HCT116 (cell line): Measurements from ENCODE around the gene PXYLP1. TPM values are rescaled to one million over a fixed set of nuclear protein-coding genes. Genes with fewer than 3 reads are reported as not detected.

Source experiments
- ATAC-seq: fragments of 200-7000 bp; cut with Tn5 transposase; 2 replicates; pipeline ENCODE4 v1.9.1; 2020; ENCODE audit warnings: mild to moderate bottlenecking, moderate library complexity
- BruUV-seq: library from RNA; stranded (reverse); fragments of 400-500 nt; replicated peaks from 2 replicates; lab custom pipeline; 2021; lab: Mats Ljungman, UMichigan
- CTCF ChIA-PET: fragments of 300-600 bp; sonication (Branson Sonifier 250); formaldehyde crosslinking; loops from one replicate; lab custom pipeline; 2021; ENCODE audit warnings: antibody characterized with exemption; lab: Charles Lee
- POLR2A ChIA-PET: fragments of 300-600, 350-600 bp; sonication (Branson Sonifier 250); formaldehyde crosslinking; loops from one replicate; lab custom pipeline; 2021; ENCODE audit warnings: antibody characterized with exemption; lab: Charles Lee
- RAD21 ChIA-PET, 2 experiments: fragments of 300-600 bp; sonication (Branson Sonifier 250); formaldehyde crosslinking; loops; one replicate each; lab custom pipeline; 2023; ENCODE audit warnings: low total read pairs in 2 of 2; ENCODE audit not compliant: uncharacterized antibody in 2 of 2, unreplicated experiment in 2 of 2, low non-redundant PET in 1 of 2; lab: Charles Lee
- DNase-seq: peaks from one replicate; pipeline ENCODE4 v3.0.0-alpha.2; 2010; ENCODE audit warnings: low read depth, low spot score
- H2AFZ ChIP-seq: fragments of 200-600 bp; shearing (Covaris generic), sonication (generic); 2 replicates; pipeline ENCODE4 v1.6.1; 2017; ENCODE audit warnings: low read depth, mixed run types, mixed read lengths, antibody characterized with exemption, low read length; ENCODE audit not compliant: poor library complexity, severe bottlenecking
- H3K27ac ChIP-seq: 2 replicates; pipeline ENCODE4 v1.5.1; 2012; ENCODE audit warnings: low read depth, low read length
- H3K27me3 ChIP-seq: fragments of 200-600 bp; sonication (generic); 2 replicates; pipeline ENCODE4 v1.6.1; 2016; ENCODE audit warnings: mixed run types, low read length, mixed read lengths; ENCODE audit not compliant: insufficient read depth
- H3K36me3 ChIP-seq, 2 experiments: fragments of 200-500 bp in 1 of 2; fragments of 200-600 bp in 1 of 2; sonication (Bioruptor generic) in 1 of 2; sonication (generic) in 1 of 2; 2 replicates each; pipeline versions ENCODE4 v1.5.1 to v1.6.1; 2014 to 2016; ENCODE audit warnings: low read length in 2 of 2, inconsistent platforms in 1 of 2, mixed read lengths in 1 of 2, mixed run types in 1 of 2; ENCODE audit not compliant: insufficient read depth in 2 of 2, control insufficient read depth in 1 of 2
- H3K4me1 ChIP-seq, 2 experiments: fragments of 200-600 bp in 1 of 2; sonication (generic) in 1 of 2; 2 replicates each; pipeline versions ENCODE4 v1.5.1 to v1.6.1; 2012 to 2017; ENCODE audit warnings: low read length in 2 of 2, inconsistent platforms in 1 of 2, mild to moderate bottlenecking in 1 of 2, mixed read lengths in 1 of 2, mixed run types in 1 of 2, moderate library complexity in 1 of 2; ENCODE audit not compliant: insufficient read depth in 2 of 2, control insufficient read depth in 1 of 2
- H3K4me2 ChIP-seq: fragments of 200-600 bp; sonication (generic); 2 replicates; pipeline ENCODE4 v1.6.1; 2017; ENCODE audit warnings: mixed run types, low read length, mixed read lengths
- H3K4me3 ChIP-seq, 2 experiments: fragments of 200-600 bp in 1 of 2; sonication (generic) in 1 of 2; replicated peaks in 1 of 2; 2 replicates each; pipeline ENCODE4 v1.5.1; 2011 to 2016; ENCODE audit warnings: low read length in 2 of 2, control low read depth in 1 of 2, low read depth in 1 of 2, mild to moderate bottlenecking in 1 of 2, mixed read lengths in 1 of 2, mixed run types in 1 of 2
- H3K79me2 ChIP-seq: fragments of 200-600 bp; sonication (generic); 2 replicates; pipeline ENCODE4 v1.6.1; 2017; ENCODE audit warnings: mild to moderate bottlenecking, mixed run types, low read length, moderate library complexity, mixed read lengths; ENCODE audit not compliant: insufficient read depth
- H3K9ac ChIP-seq: fragments of 200-600 bp; sonication (generic); 2 replicates; pipeline ENCODE4 v1.6.1; 2016; ENCODE audit warnings: low read length, mixed read lengths
- H3K9me2 ChIP-seq: fragments of 200-600 bp; sonication (generic), shearing (Covaris generic); 2 replicates; pipeline ENCODE4 v1.6.1; 2017; ENCODE audit warnings: mixed run types, mild to moderate bottlenecking, moderate library complexity; ENCODE audit not compliant: insufficient read depth
- H3K9me3 ChIP-seq, 2 experiments: fragments of 200-500 bp in 1 of 2; fragments of 200-600 bp in 1 of 2; sonication (Bioruptor generic) in 1 of 2; sonication (generic) in 1 of 2; 2 replicates each; pipeline ENCODE4 v1.6.1; 2014 to 2017; ENCODE audit warnings: low read length in 2 of 2, mixed read lengths in 2 of 2, inconsistent platforms in 1 of 2, low read depth in 1 of 2, mild to moderate bottlenecking in 1 of 2, mixed run types in 1 of 2, moderate library complexity in 1 of 2; ENCODE audit not compliant: control insufficient read depth in 1 of 2, insufficient read depth in 1 of 2
- H4K20me1 ChIP-seq: fragments of 200-600 bp; sonication (generic), shearing (Covaris generic); 2 replicates; pipeline ENCODE4 v1.6.1; 2017; ENCODE audit warnings: mixed run types, mild to moderate bottlenecking, moderate library complexity; ENCODE audit not compliant: insufficient read depth
- EZH2phosphoT487 ChIP-seq: fragments of 200-600 bp; IDR thresholded peaks from 2 replicates; pipeline ENCODE4 v1.6.1; 2018; ENCODE audit warnings: antibody characterized with exemption, borderline replicate concordance
- FOSL1 ChIP-seq: IDR thresholded peaks from 2 replicates; pipeline ENCODE4 v1.6.1; 2012; ENCODE audit warnings: low read depth
- JUND ChIP-seq: IDR thresholded peaks from 2 replicates; pipeline ENCODE4 v1.6.1; 2012
- POLR2AphosphoS5 ChIP-seq: IDR thresholded peaks from 2 replicates; pipeline ENCODE4 v1.6.1; 2011; ENCODE audit warnings: mild to moderate bottlenecking, low read depth, low read length, moderate library complexity
- RAD21 ChIP-seq: IDR thresholded peaks from 2 replicates; pipeline ENCODE4 v1.6.1; 2012; ENCODE audit warnings: low read depth, mild to moderate bottlenecking
- SIN3A ChIP-seq: IDR thresholded peaks from 2 replicates; pipeline ENCODE4 v1.6.1; 2012; ENCODE audit warnings: low read depth
- ZFX ChIP-seq: fragments of 450-650 bp; IDR thresholded peaks from 2 replicates; pipeline ENCODE4 v1.6.1; 2017
- ZNF274 ChIP-seq: fragments of 200-500 bp; sonication (Bioruptor generic); IDR thresholded peaks from 2 replicates; pipeline ENCODE4 v1.6.1; 2014; ENCODE audit warnings: mild to moderate bottlenecking, low read depth, low read length, inconsistent platforms
- intact Hi-C: fragments of 100-400 bp; cut with micrococcal nuclease; formaldehyde crosslinking; loops from 2 replicates; pipeline ENCODE4 v1.10.0; 2022
- total RNA-seq: library from RNA; stranded (reverse); gene quantifications from one replicate; pipeline ENCODE4 v1.2.1, GENCODE V29; 2021; ENCODE audit not compliant: unreplicated experiment
- TF ChIP-seq, protein P1 (sequence below): IDR thresholded peaks from 2 replicates; pipeline ENCODE4 v1.6.1; 2012
- TF ChIP-seq, protein P2 (sequence below): IDR thresholded peaks from 2 replicates; pipeline ENCODE4 v1.6.1; 2012
- TF ChIP-seq, protein P3 (sequence below): IDR thresholded peaks from 2 replicates; pipeline ENCODE4 v1.6.1; 2011; ENCODE audit warnings: mild to moderate bottlenecking, low read length, moderate library complexity; ENCODE audit not compliant: insufficient replicate concordance; ENCODE audit errors: extremely low read depth

PXYLP1 gene
- total RNA-seq, 1 experiment from 2014 or later, result 15.3 TPM

DNA sequence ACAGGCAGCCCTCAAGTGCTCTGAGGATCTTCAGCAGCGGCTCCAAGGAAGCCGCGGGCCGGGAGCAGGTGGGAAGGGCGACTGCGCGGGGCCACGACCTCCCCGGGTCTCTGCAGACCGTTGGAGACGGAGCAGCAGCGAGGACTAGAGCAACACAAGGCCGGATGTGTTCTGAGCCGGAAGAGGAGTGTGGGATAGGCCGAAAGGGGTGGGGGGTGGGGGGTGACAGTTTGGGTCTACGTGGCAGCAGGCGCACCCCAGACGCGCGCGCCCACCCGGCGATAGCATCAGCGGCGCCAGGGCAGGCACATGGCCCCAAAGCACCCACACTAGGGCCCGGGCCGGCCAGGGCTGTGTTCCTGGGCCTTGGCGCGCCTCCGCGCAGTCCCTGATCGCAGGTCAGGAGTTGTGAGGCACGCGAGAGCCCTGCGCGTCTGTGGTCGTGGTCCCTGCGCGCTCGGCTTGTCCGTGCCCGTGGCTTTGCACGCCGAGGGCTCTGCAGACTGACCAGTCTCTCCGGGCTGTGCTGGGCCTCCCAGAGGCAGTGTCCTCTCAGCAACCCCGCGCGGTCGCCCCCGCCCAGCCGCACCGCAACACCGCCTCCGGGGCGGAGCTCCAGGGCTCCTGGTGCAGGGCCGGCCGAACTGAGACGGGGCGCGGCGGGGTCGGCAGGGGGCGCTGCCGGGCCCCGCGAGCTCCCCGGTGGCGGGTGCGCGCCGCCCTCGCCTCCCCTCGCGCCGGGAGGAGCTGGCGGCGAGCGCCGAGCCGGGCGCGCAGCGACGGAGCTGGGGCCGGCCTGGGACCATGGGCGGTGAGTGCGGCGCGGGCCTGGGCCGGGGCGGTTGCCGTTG is at the start of gene PXYLP1 (continued):
- TF ChIP-seq POLR2AphosphoS5 (peak; percentile 74), FOSL1 (no peak), EZH2phosphoT487 (no peak), ZNF274 (no peak), JUND (no peak), ZFX (0 out of 2 replicates have a peak, but pooled peaks have one; percentile 36)
- TF ChIP-seq, protein P1, sequence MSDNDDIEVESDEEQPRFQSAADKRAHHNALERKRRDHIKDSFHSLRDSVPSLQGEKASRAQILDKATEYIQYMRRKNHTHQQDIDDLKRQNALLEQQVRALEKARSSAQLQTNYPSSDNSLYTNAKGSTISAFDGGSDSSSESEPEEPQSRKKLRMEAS, result peak; percentile 32; the same call in 1 of the 2 replicates
- TF ChIP-seq, protein P2, sequence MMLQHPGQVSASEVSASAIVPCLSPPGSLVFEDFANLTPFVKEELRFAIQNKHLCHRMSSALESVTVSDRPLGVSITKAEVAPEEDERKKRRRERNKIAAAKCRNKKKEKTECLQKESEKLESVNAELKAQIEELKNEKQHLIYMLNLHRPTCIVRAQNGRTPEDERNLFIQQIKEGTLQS, result no peak

DNA sequence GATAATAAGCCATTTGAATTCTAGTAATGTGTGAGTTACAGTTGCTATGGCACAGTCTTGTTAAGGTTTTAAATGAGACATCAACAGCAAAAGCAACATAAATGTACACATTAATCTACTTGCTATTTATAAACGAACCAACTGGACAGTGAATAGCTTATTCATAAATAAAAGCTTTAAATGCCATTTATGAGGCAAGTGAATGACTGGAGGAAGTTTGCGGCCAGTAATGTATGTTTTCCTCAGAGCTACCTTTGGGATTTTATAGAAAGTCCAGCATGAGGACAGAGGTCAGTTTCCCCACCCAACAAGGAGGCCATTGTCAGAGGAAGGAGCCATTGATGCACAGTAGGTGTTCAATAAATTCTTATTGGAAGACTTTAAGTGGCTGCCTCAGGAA is 48.0 kb upstream of the PXYLP1 start:
- DNase-seq, result no peak
- Histone ChIP-seq H2AFZ (no peak overlapping the region), H3K9ac (no peak overlapping the region), H3K4me2 (no peak overlapping the region), H3K36me3 (no peaks in the 10 kb centered on the region), H4K20me1 (no peaks in the 10 kb centered on the region), H3K9me3 (no peaks in the 10 kb centered on the region), H3K27ac (no peak overlapping the region), H3K79me2 (no peaks in the 10 kb centered on the region), H3K4me3 (no peak overlapping the region), H3K4me1 (no peaks in the 10 kb centered on the region), H3K9me2 (no peaks in the 10 kb centered on the region), H3K27me3 (peaks cover 4% of the 10 kb centered on the region; the same call in 1 of the 2 replicates)
- POLR2A ChIA-PET, result no interaction called here
- no TSS peak for BruUV-seq
- RAD21 ChIA-PET, result no interaction called here
- ATAC-seq, result no peak
- intact Hi-C loops, result no loop called here
- TF ChIP-seq, protein P3, sequence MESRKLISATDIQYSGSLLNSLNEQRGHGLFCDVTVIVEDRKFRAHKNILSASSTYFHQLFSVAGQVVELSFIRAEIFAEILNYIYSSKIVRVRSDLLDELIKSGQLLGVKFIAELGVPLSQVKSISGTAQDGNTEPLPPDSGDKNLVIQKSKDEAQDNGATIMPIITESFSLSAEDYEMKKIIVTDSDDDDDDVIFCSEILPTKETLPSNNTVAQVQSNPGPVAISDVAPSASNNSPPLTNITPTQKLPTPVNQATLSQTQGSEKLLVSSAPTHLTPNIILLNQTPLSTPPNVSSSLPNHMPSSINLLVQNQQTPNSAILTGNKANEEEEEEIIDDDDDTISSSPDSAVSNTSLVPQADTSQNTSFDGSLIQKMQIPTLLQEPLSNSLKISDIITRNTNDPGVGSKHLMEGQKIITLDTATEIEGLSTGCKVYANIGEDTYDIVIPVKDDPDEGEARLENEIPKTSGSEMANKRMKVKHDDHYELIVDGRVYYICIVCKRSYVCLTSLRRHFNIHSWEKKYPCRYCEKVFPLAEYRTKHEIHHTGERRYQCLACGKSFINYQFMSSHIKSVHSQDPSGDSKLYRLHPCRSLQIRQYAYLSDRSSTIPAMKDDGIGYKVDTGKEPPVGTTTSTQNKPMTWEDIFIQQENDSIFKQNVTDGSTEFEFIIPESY, result no peak
- TF ChIP-seq SIN3A (no peak), RAD21 (no peak)
- CTCF ChIA-PET, result no interaction called here
